Prostate gland (tissue), 2 donors: Measurements from ENCODE around the gene ENOX1.

Experiments
- CTCF ChIP-seq, 4 experiments: fragments of 200-600 bp in 2 of 4; fragments of 450-650 bp in 2 of 4; sonication (generic) in 2 of 4; IDR thresholded peaks; 1 replicate in 3 of 4; 2 replicates in 1 of 4; pipeline ENCODE4 v1.5.1; 2016 to 2019; ENCODE audit warnings: antibody characterized with exemption in 4 of 4, mild to moderate bottlenecking in 2 of 4, moderate library complexity in 2 of 4
- POLR2A ChIP-seq: fragments of 450-650 bp; IDR thresholded peaks from one replicate; pipeline ENCODE4 v1.6.1; 2016; ENCODE audit warnings: antibody characterized with exemption, mild to moderate bottlenecking
- POLR2AphosphoS5 ChIP-seq: sonication (generic); formaldehyde crosslinking; IDR thresholded peaks from one replicate; pipeline ENCODE4 v1.6.1; 2017; ENCODE audit warnings: antibody characterized with exemption

DNA sequence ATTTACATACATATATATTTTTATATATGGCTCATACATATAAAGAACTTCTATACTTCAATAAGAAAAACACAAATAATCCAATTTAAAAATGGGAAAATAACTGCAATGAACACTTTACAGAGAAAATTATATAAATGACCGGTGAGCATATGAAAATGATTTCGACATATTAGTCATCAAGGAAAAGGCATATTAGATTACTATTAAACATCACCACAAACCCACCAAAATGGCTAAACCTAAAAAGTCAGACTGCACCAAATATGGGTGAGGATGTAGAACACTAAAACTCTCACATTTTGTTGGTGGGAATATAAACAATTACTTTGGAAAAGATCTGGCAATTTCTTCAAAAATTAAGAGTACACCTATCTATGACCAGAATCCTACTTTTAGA is 316.2 kb downstream of the ENOX1 start:
- TF ChIP-seq POLR2AphosphoS5 (no peak), CTCF (IDR thresholded peaks at IDR 0.05) (no peak), POLR2A (no peak)
